AG10803 (cell line): ENCODE measurements around the gene IPO9.
A peak's percentile ranks its signal among the peaks of the same experiment; 100 is the strongest.

Experiments used
- DNase-seq: peaks from one replicate; pipeline ENCODE4 v3.0.0; 2010; ENCODE audit warnings: low read depth
- H3K4me3 ChIP-seq: 2 replicates; pipeline ENCODE4 v1.5.1; 2011; ENCODE audit warnings: mild to moderate bottlenecking, low read length, control low read depth
- TF ChIP-seq, protein P1 (sequence below): conservative IDR thresholded peaks from 2 replicates; pipeline ENCODE4 v1.5.1; 2011; ENCODE audit warnings: mild to moderate bottlenecking, low read length, control low read depth, inconsistent platforms

IPO9 gene

DNA sequence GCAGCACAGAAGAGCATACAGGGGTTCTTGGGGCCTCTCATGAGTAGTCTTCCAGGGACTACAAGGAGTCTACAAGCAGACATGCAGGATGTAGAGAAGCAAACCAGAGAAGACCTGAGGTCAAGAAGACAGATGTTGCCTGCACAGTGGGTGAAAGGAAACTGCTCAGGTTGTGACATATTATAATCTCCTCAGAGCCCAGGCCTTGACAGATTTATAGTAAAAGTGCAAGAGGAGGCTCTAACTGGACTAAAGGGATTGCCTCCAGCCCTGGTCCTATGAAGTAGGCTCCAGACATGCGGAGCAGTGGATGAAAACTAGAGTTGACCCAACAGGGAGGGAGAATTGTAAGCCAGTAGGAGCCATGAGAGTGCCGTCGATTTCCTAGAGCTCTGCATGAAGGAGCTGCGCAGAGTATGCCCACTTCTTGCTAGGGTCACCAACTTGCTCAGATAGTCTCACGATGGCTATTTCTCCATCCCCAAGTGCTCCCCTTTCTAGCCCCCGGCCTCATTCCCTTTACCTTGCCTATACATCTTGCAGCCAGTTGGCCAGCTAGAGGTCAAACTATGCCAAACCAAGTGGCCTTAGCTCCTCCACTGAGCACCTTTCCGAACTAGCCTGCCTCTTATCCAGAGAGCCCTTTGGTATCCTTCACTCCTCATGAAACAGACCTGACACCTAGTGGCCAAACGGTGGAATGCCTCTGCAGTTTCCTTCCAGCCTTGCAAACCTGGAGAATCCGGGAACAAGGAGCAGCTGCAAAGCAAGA is 36.2 kb upstream of the IPO9 start:
- TF ChIP-seq, protein P1, sequence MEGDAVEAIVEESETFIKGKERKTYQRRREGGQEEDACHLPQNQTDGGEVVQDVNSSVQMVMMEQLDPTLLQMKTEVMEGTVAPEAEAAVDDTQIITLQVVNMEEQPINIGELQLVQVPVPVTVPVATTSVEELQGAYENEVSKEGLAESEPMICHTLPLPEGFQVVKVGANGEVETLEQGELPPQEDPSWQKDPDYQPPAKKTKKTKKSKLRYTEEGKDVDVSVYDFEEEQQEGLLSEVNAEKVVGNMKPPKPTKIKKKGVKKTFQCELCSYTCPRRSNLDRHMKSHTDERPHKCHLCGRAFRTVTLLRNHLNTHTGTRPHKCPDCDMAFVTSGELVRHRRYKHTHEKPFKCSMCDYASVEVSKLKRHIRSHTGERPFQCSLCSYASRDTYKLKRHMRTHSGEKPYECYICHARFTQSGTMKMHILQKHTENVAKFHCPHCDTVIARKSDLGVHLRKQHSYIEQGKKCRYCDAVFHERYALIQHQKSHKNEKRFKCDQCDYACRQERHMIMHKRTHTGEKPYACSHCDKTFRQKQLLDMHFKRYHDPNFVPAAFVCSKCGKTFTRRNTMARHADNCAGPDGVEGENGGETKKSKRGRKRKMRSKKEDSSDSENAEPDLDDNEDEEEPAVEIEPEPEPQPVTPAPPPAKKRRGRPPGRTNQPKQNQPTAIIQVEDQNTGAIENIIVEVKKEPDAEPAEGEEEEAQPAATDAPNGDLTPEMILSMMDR, result peak; percentile 99

DNA sequence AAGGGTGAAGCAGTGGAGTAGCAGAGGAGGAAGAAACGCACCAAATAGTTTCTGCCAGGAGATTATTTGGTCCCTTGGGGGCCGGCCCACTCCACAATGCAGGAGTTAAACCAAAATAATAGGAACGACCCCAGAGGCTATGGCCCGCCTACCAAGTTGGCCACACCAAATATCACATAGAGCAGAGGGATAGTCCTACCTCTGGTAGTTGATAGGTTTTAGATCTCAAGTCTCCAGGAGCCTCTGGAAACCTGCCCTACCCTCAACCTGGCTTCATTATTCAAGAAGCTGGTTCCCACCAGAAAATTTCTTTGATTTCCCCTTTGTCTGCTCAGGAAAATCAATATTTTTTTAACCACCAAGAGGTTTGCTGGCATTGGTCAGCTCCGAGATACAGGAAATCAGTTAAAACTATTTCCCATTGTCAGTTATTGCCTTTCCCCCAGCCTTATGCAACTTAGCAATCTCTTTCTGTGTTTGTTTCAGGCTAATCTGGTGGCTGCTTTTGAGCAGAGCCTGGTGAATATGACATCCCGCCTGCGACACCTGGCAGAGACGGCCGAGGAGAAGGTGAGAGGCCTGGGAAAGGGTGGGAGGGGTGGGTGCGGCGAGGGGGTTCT is 35.5 kb upstream of the IPO9 start:
- TF ChIP-seq, protein P1, result no peak
- no peak for DNase-seq
- no peak overlapping the region for H3K4me3 ChIP-seq

More for the DNA sequence above, 36.2 kb upstream of the IPO9 start:
- peak; percentile 85 for DNase-seq
- no peak overlapping the region for H3K4me3 ChIP-seq

DNA sequence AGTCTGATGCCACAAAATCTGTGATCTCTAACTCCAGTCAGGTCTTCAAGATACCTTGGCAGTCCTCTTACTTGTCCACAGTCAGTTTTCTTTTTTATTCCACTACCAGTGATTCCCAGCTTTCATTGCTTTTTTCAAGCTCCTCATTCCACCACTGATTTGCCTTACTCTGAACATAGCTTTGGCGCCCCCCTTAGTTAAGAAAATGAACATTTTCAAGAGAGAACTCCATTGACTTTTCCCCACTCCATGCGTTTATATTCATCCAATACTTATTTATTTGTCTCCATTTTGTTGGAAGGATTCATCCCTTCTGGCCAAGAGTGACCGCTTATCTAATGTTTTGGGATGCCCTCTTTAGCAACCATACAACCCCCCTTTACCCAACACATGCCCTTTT is 33.9 kb upstream of the IPO9 start:
- DNase-seq, result peak; percentile 48
- TF ChIP-seq, protein P1, result peak; percentile 49

DNA sequence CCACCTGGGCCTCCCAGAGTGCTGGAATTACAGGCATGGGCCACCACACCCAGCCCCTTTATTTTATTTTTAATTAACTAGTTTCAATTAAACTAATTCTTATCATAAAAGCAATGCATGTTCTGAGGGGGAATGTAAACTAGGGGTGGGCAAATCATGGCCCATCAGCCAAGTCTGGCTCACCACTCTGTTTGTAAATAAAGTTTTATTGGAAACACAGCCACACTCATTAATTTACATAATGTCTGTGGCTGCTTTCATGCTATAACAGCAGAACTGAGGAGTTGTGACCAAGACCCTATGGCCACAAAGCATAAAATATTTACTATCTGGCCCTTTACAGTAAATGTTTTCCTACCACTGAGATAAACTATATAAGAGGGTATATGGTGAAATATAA is 28.7 kb upstream of the IPO9 start:
- H3K4me3 ChIP-seq, result no peak overlapping the region
- TF ChIP-seq, protein P1, result no peak
- no peak for DNase-seq

More for the DNA sequence above, 33.9 kb upstream of the IPO9 start:
- no peak overlapping the region for H3K4me3 ChIP-seq

DNA sequence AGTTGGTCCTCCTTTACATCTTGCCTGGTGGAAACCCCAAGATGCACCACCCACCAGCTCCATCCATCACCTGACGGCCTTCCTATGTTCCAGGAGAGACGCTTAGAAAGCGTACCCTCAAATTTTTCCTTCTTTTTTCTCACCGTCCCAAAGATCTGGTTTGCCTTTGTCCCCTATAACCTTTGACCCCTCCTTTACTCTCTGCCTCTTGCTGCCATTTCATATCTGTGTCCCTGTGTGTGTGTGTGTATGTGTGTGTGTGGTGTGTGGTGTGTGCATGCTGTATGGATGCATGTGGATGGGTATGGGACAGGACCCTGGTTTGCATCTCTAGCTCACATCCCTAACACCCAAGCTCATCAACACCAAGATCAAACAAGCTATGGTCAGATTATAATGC is 22.2 kb upstream of the IPO9 start:
- TF ChIP-seq, protein P1, result no peak
- DNase-seq, result no peak
- no peak overlapping the region for H3K4me3 ChIP-seq

DNA sequence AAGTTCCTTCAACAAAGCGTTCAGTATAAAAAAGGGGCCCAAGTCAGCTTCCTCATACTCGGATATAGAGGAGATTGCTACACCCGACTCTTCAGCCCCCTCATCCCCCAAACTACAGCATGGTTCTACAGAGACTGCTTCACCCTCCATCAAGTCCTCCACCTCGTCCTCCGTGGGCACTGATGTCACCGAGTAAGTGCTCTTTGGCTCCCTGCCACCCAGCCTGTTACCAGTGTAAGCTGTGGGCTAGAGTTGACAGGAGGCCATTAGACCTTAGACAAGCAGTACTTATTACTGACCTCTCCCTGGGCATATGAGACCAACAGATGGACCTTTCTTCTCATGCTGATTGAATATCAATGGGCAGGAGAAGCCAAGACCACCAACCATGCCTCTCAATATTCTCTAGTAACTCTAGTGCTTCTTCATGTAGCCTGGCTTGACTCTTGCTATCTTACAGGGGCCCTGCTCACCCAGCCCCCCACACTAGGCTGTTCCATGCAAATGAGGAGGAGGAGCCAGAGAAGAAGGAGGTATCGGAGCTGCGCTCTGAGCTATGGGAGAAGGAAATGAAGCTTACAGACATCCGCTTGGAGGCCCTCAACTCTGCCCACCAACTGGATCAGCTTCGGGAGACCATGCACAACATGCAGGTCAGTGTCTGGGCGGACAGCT is 20.9 kb upstream of the IPO9 start:
- H3K4me3 ChIP-seq, result no peak overlapping the region
- TF ChIP-seq, protein P1, result no peak
- DNase-seq, result no peak
